HepG2 (cell line): ENCODE measurements around the gene BSG. TPM values are rescaled to one million over a fixed set of nuclear protein-coding genes. Genes with fewer than 3 reads are reported as not detected.
A peak's percentile ranks its signal among the peaks of the same experiment; 100 is the strongest.

Experiments used
- CEBPB ChIP-seq: IDR thresholded peaks from 2 replicates; pipeline ENCODE4 v1.6.1; 2011; ENCODE audit warnings: low read depth, low read length, improper control_type of control experiment, borderline replicate concordance
- EED ChIP-seq: sonication (generic); formaldehyde crosslinking; IDR thresholded peaks from 2 replicates; pipeline ENCODE4 v1.5.0; 2020; ENCODE audit warnings: mild to moderate bottlenecking, missing genetic modification reagents
- FOXJ3 ChIP-seq: sonication (generic); formaldehyde crosslinking; IDR thresholded peaks from 2 replicates; pipeline ENCODE4 v1.4.0; 2020; ENCODE audit warnings: missing genetic modification reagents, mild to moderate bottlenecking, borderline replicate concordance
- FOXK1 ChIP-seq: sonication (generic); formaldehyde crosslinking; IDR thresholded peaks from 2 replicates; pipeline ENCODE4 v1.4.0; 2020; ENCODE audit warnings: low read depth, missing genetic modification reagents, borderline replicate concordance
- GLMP ChIP-seq: sonication (generic); formaldehyde crosslinking; IDR thresholded peaks from 2 replicates; pipeline ENCODE4 v1.9.0; 2021; ENCODE audit warnings: missing genetic modification reagents, mild to moderate bottlenecking, borderline replicate concordance
- HHEX ChIP-seq: IDR thresholded peaks from 2 replicates; pipeline ENCODE4 v1.6.1; 2016; ENCODE audit warnings: control low read depth
- HOXA3 ChIP-seq: sonication (generic); formaldehyde crosslinking; IDR thresholded peaks from 2 replicates; pipeline ENCODE4 v1.5.0; 2020; ENCODE audit warnings: missing genetic modification reagents
- MED13 ChIP-seq: sonication (generic); formaldehyde crosslinking; IDR thresholded peaks from 2 replicates; pipeline ENCODE4 v1.5.0; 2020; ENCODE audit warnings: missing genetic modification reagents
- MTF1 ChIP-seq: sonication (generic); formaldehyde crosslinking; IDR thresholded peaks from 2 replicates; pipeline ENCODE4 v1.5.0; 2020; ENCODE audit warnings: missing genetic modification reagents
- NAIF1 ChIP-seq: sonication (generic); formaldehyde crosslinking; IDR thresholded peaks from 2 replicates; pipeline ENCODE4 v1.5.0; 2020; ENCODE audit warnings: mild to moderate bottlenecking, missing genetic modification reagents, borderline replicate concordance
- RARA ChIP-seq: IDR thresholded peaks from 2 replicates; pipeline ENCODE4 v1.6.1; 2016; ENCODE audit warnings: missing genetic modification reagents, missing compliant biosample characterization
- SIX4 ChIP-seq: sonication (generic); formaldehyde crosslinking; IDR thresholded peaks from 2 replicates; pipeline ENCODE4 v1.4.0; 2020; ENCODE audit warnings: missing genetic modification reagents
- SRF ChIP-seq: IDR thresholded peaks from 2 replicates; pipeline ENCODE4 v1.6.1; 2011; ENCODE audit warnings: mild to moderate bottlenecking, low read depth, low read length, moderate library complexity
- SUZ12 ChIP-seq: fragments of 150-350 bp; IDR thresholded peaks from 2 replicates; pipeline ENCODE4 v1.6.1; 2014; ENCODE audit warnings: low read depth, low read length
- TBX3 ChIP-seq: fragments of 450-650 bp; IDR thresholded peaks from 2 replicates; pipeline ENCODE4 v1.6.1; 2017; ENCODE audit warnings: antibody characterized with exemption, mild to moderate bottlenecking, inconsistent platforms, borderline replicate concordance
- TCF7L2 ChIP-seq: IDR thresholded peaks from 2 replicates; pipeline ENCODE4 v1.6.1; 2011; ENCODE audit warnings: mild to moderate bottlenecking, low read depth, low read length, moderate library complexity
- THAP9 ChIP-seq: sonication (generic); formaldehyde crosslinking; IDR thresholded peaks from 2 replicates; pipeline ENCODE4; 2020; ENCODE audit warnings: missing genetic modification reagents, mild to moderate bottlenecking, borderline replicate concordance
- ZBTB2 ChIP-seq: sonication (generic); formaldehyde crosslinking; IDR thresholded peaks from 2 replicates; pipeline ENCODE4 v1.8.0; 2022; ENCODE audit warnings: low read depth, missing genetic modification reagents
- ZFP41 ChIP-seq: sonication (generic); formaldehyde crosslinking; IDR thresholded peaks from 2 replicates; pipeline ENCODE4 v1.4.0; 2020; ENCODE audit warnings: mild to moderate bottlenecking, missing genetic modification reagents, borderline replicate concordance
- ZNF567 ChIP-seq: sonication (generic); formaldehyde crosslinking; IDR thresholded peaks from 2 replicates; pipeline ENCODE4 v1.8.1; 2023; ENCODE audit warnings: mild to moderate bottlenecking, missing genetic modification reagents, borderline replicate concordance
- ZNF691 ChIP-seq: sonication (generic); formaldehyde crosslinking; IDR thresholded peaks from 2 replicates; pipeline ENCODE4 v1.4.0; 2020; ENCODE audit warnings: missing genetic modification reagents, low read depth, mild to moderate bottlenecking, borderline replicate concordance
- ZNF747 ChIP-seq: sonication (generic); formaldehyde crosslinking; IDR thresholded peaks from 2 replicates; pipeline ENCODE4 v1.8.1; 2023; ENCODE audit warnings: missing genetic modification reagents, mild to moderate bottlenecking, borderline replicate concordance
- ZNF775 ChIP-seq: sonication (generic); formaldehyde crosslinking; IDR thresholded peaks from 2 replicates; pipeline ENCODE4 v1.4.0; 2020; ENCODE audit warnings: missing genetic modification reagents, mild to moderate bottlenecking, moderate library complexity, borderline replicate concordance
- ZNF839 ChIP-seq: sonication (generic); formaldehyde crosslinking; IDR thresholded peaks from 2 replicates; pipeline ENCODE4 v1.4.0; 2020; ENCODE audit warnings: missing genetic modification reagents, mild to moderate bottlenecking, borderline replicate concordance
- polyA plus RNA-seq, 8 experiments: library from polyadenylated mRNA; depleted of rRNA in 3 of 8; stranded (reverse) in 7 of 8; unstranded in 1 of 8; fragments of >200 nt; fragmentation: Illumina TruSeq in 4 of 8; extraction: Trizol in 4 of 8; gene quantifications; 2 replicates each; pipeline versions ENCODE4 v1.2.1 to v1.2.3, GENCODE V29; 2011 to 2016; ENCODE audit warnings: low read depth in 4 of 8, missing spikeins in 1 of 8, mixed read lengths in 1 of 8; ENCODE audit not compliant: insufficient read depth in 1 of 8
- total RNA-seq, 5 experiments: library from RNA; depleted of rRNA; stranded (reverse); fragments of >200 nt; fragmentation: Illumina TruSeq; extraction: Trizol; gene quantifications; 2 replicates each; pipeline ENCODE4 v1.2.3, GENCODE V29; 2016; ENCODE audit warnings: low read depth in 1 of 5

Gene BSG
- total and polyA plus RNA-seq, 2 of the 13 experiments (the other 11 are each of a cell fraction or from before 2014, with no cell fraction given): 309 to 754 TPM

- TF ChIP-seq MTF1 (CRISPR knock-in tag): 0 out of 2 replicates have a peak, but pooled peaks have one; percentile 14
- TF ChIP-seq TBX3: no peak
- no peak for TF ChIP-seq FOXK1 (CRISPR knock-in tag)
- no peak for TF ChIP-seq SUZ12
- no peak for TF ChIP-seq MED13 (CRISPR knock-in tag)
- TF ChIP-seq EED (CRISPR knock-in tag): no peak; the same call in 1 of the 2 replicates
- TF ChIP-seq CEBPB: no peak
- TF ChIP-seq ZNF567 (CRISPR knock-in tag): no peak
- TF ChIP-seq FOXJ3 (CRISPR knock-in tag): no peak
- no peak for TF ChIP-seq THAP9
- no peak for TF ChIP-seq GLMP
- TF ChIP-seq ZBTB2: no peak
- TF ChIP-seq RARA (CRISPR knock-in tag): peak; percentile 61
- no peak for TF ChIP-seq ZNF747
- peak; percentile 41; the same call in 1 of the 2 replicates for TF ChIP-seq HOXA3 (CRISPR knock-in tag)
- TF ChIP-seq ZNF839: no peak
- no peak for TF ChIP-seq SIX4 (CRISPR knock-in tag)
- no peak for TF ChIP-seq SRF
- TF ChIP-seq ZNF691: no peak
- TF ChIP-seq HHEX: peak; percentile 69
- TF ChIP-seq TCF7L2: no peak
- no peak for TF ChIP-seq ZNF775 (CRISPR knock-in tag)
- no peak for TF ChIP-seq ZFP41
- no peak for TF ChIP-seq NAIF1 (CRISPR knock-in tag)
Observed at GRCh38 chr19:532561-533363, 39.6 kb upstream of the BSG start (continued).
